Measurements from ENCODE around the gene KLF13. TPM values are rescaled to one million over a fixed set of nuclear protein-coding genes. Genes with fewer than 3 reads are reported as not detected.

KLF13 gene
- total and polyA plus RNA-seq, 2 experiments from 2014 or later, result 23.5 to 28.6 TPM

GRCh38 chr15:31331389-31331788 is 4.8 kb downstream of the KLF13 start:
- H2AFZ ChIP-seq, result no peak overlapping the region
- Mint-ChIP-seq H3K4me3 (no peak overlapping the region), H3K9me3 (no peaks in the 10 kb centered on the region; the same call in 1 of the 3 replicates), H3K27ac (no peak overlapping the region), H3K4me1 (peaks cover 50% of the 10 kb centered on the region), H3K27me3 (ENCODE audit: insufficient read depth, low read depth, poor library complexity) (peaks cover 11% of the 10 kb centered on the region), H3K36me3 (ENCODE audit: low read depth) (no peaks in the 10 kb centered on the region; the same call in 2 of the 3 replicates)
- TF ChIP-seq NANOG (IDR thresholded peaks at IDR 0.05; ENCODE audit: borderline replicate concordance) (no peak), CREB1 (CRISPR knock-in tag; IDR thresholded peaks at IDR 0.05; ENCODE audit: low read depth) (no peak), EZH2phosphoT487 (IDR thresholded peaks at IDR 0.05; ENCODE audit: unreplicated experiment) (no peak), ZNF331 (CRISPR knock-in tag; IDR thresholded peaks at IDR 0.05; ENCODE audit: low read depth) (no peak), ZNF114 (CRISPR knock-in tag; IDR thresholded peaks at IDR 0.05) (no peak), POLR2AphosphoS5 (IDR thresholded peaks at IDR 0.05; ENCODE audit: low read depth) (no peak)
- no peaks in the 10 kb centered on the region for H3K36me3 ChIP-seq (ENCODE audit: insufficient read depth)
- H3K79me2 ChIP-seq (replicated peaks; ENCODE audit: insufficient read depth), result peaks cover 75% of the 10 kb centered on the region
- no peak overlapping the region for H3K4me2 ChIP-seq
- H4K20me1 ChIP-seq (replicated peaks; ENCODE audit: insufficient read depth), result peaks cover 38% of the 10 kb centered on the region
- ATAC-seq (no peak), DNase-seq (ENCODE audit: low spot score) (no peak)
- peaks cover 25% of the 10 kb centered on the region for H3K4me1 ChIP-seq (ENCODE audit: insufficient read depth)
- no peaks in the 10 kb centered on the region for H3K9me2 ChIP-seq (ENCODE audit: insufficient read depth)
- H3K27me3 ChIP-seq (ENCODE audit: insufficient read depth), result no peaks in the 10 kb centered on the region
- H3F3A ChIP-seq (replicated peaks; ENCODE audit: low read depth), result no peaks in the 10 kb centered on the region
- no peak overlapping the region for H3K27ac ChIP-seq (ENCODE audit: low read depth)
- no peak overlapping the region for H3K4me3 ChIP-seq

DNA sequence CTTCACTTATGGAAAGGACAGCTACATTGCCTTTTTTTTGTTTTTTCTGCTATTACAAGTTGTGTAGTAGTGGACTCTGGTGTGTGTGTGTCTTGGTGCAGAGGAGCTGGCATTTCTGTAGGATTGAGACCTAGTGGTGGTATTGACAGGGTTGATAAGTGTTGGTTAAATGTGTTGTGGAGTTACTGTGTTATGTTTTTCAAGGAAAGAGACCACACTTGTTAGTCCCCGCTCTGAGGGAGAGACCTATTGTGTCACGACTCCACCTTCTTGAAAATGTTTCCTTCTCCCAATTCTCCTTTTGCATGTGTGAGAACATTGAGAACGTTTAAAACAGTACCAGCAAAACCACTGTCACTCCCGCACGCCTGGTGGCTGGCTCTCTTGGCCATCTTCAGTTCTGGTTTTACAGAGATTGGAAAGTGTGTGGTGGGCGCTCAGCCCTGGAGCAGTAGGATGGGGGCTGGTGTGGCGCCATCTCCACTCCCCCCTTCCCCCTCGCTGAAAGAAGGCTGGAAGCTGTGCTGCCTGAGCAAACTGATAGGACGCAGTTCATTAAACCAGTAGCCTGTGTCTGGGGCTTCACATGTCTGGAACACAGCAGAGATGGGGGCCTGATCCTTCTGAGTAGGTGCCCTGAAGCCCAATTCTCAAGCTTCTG is 5.5 kb downstream of the KLF13 start:
- Mint-ChIP-seq H3K4me3 (no peak overlapping the region; the same call in 2 of the 3 replicates), H3K4me1 (peaks cover 56% of the 10 kb centered on the region), H3K27me3 (ENCODE audit: insufficient read depth, low read depth, poor library complexity) (peaks cover 11% of the 10 kb centered on the region), H3K36me3 (ENCODE audit: low read depth) (no peaks in the 10 kb centered on the region; the same call in 2 of the 3 replicates), H3K9me3 (no peaks in the 10 kb centered on the region; the same call in 1 of the 3 replicates), H3K27ac (no peak overlapping the region)
- no peak overlapping the region for H3K27ac ChIP-seq (ENCODE audit: low read depth)
- ATAC-seq (no peak), DNase-seq (ENCODE audit: low spot score) (no peak)
- H3K36me3 ChIP-seq (ENCODE audit: insufficient read depth), result no peaks in the 10 kb centered on the region
- H3F3A ChIP-seq (replicated peaks; ENCODE audit: low read depth), result no peaks in the 10 kb centered on the region
- no peaks in the 10 kb centered on the region for H3K27me3 ChIP-seq (ENCODE audit: insufficient read depth)
- H3K79me2 ChIP-seq (replicated peaks; ENCODE audit: insufficient read depth), result peaks cover 82% of the 10 kb centered on the region
- H4K20me1 ChIP-seq (replicated peaks; ENCODE audit: insufficient read depth), result peaks cover 42% of the 10 kb centered on the region
- H2AFZ ChIP-seq, result no peak overlapping the region
- H3K4me2 ChIP-seq, result no peak overlapping the region
- peaks cover 27% of the 10 kb centered on the region for H3K4me1 ChIP-seq (ENCODE audit: insufficient read depth)
- TF ChIP-seq ZNF331 (CRISPR knock-in tag; IDR thresholded peaks at IDR 0.05; ENCODE audit: low read depth), result no peak
- no peak for TF ChIP-seq EZH2phosphoT487 (IDR thresholded peaks at IDR 0.05; ENCODE audit: unreplicated experiment)
- no peak for TF ChIP-seq CTCF (conservative IDR thresholded peaks at IDR 0.05; ENCODE audit: low read depth in 2 of 2)
- TF ChIP-seq JUNB (IDR thresholded peaks at IDR 0.05; ENCODE audit: unreplicated experiment), result no peak
- no peak for TF ChIP-seq ZNF462 (CRISPR knock-in tag; IDR thresholded peaks at IDR 0.05)
- no peak overlapping the region for H3K4me3 ChIP-seq
- no peaks in the 10 kb centered on the region for H3K9me2 ChIP-seq (ENCODE audit: insufficient read depth)
